ENCODE measurements around the gene ZNF587B.
"Not testable (repeated sequence)": the region's sequence is repeated elsewhere in the genome, so short reads cannot be mapped to it uniquely, and the experiment has no call there.

ZNF587B gene

DNA sequence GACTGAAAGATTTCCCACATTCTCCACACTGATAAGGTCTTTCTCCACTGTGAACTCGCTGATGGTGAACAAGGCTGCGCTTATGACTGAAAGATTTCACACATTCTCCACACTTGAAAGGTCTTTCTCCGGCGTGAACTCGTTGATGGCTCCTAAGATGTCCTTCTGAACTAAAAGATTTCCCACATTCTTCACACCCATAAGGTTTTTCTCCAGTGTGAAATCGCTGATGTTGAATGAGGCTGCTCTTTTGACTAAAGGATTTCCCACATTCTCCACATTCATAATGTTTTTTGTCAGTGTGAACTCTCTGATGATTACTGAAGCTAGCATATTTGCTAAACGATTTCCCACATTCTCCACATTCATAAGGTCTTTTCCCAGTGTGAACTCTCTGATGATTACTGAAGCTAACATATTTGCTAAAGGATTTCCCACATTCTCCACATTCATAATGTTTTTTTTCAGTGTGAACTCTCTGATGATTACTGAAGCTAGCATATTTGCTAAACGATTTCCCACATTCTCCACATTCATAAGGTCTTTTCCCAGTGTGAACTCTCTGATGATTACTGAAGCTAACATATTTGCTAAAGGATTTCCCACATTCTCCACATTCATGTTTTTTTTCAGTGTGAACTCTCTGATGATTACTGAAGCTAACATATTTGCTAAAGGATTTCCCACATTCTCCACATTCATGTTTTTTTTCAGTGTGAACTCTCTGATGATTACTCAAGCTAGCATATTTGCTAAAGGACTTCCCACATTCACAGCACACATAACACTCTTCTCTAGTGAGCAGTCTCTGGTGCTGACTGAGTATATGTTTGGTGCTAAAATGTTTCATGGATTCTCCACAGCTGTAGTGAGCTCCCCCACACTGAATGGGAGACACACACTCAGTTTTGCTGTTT is 44.0 kb downstream of the ZNF587B start:
- not testable (repeated sequence) for DNase-seq

DNA sequence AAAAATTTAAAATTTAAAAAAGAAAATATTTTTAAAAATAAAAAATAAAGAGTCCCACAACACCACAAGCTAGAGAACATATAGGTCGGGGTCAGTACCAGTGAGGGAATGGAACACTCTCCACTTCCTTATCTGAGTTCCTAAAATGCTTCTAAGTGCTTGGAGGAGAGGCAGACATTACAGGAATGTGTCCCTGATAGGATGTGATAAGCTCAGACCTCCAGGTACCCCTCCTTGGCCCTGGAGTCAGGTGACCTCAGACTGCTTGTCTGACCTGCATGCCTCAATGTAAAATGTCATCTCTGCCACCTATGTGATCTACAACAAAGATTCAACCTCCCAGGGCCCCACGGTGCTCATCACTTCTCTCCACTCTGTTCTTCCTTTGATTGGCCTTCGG is 55.9 kb downstream of the ZNF587B start:
- DNase-seq: no peak

GRCh38 chr19:57887195-57887941 is 57.3 kb downstream of the ZNF587B start:
- DNase-seq: no peak

DNA sequence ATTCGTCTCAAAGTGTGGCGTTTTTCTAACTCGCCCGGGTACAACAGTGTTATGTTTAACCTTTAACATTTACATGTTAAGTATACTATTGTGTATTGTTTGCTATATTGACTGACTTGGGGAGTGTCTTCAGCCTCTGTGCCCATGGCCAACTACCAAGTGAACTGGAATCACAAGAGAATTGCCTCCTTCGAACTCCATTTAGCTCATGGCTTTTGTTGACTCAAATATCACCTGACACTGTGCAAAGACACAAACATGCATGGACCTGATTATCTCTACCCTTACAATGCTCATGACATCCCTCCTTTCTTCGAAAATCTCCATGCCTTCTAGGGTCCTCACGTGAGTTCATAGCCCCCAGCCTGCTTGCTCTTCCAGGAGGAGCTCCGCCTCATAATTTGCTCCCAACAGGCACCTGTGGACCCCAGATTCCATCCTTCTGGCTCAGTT is 58.0 kb downstream of the ZNF587B start:
- no peak for DNase-seq

DNA sequence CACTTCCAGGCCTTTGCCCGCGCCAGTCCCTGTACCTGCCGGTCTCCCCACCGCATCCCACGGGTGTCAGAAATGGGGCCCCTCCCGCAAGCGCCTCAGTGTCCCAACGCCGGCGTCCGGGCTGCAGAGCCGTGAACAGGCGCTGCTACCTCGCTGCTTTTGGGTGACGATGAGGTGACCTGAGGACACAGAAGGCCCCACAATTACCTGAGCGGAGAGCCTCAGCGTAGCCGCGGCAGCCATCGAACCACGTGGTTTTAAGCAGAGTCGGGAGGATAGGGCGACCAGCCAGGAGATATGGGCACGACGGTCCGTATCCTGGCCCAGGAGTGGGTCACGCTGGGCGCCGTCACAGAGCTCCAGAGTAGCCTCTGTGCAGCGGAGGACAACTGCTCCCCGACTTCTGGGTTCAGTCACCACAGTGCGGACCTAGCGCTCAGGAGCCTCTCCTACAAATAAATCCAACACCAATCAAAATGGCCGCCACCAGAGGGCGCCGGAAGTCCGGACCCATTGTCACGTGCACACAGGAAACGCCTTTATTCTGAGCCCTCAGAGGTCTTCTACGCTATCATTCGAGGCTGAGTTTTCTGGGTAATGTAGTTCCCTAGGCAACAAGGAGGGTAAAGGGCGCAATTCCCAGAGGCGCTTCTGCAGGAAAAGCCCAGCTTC is 58.6 kb downstream of the ZNF587B start, which contains the start of gene ZNF814:
ZNF814 (minus strand) TSS at position 478 of the 672 bp plus-strand sequence; CDS start at position 243, 235 bp downstream.
- DNase-seq: peak; percentile 80

DNA sequence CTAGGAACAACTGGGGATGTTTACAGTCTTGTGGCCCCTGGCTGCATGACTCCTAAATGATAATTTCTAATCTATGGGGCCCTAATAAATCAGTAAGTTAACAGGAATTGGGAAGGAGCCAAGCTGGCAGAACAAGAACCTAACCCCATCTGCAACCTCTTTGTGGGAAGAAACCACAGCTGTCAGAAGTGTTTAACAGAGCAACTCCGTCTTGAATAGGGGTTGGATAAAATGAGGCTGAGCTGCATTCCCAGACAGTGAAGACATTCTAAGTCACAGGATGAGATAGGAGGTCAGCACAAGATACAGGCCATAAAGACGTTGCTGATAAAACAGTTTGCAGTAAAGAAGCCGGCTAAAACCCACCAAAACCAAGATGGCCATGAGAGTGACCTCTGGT is 60.6 kb downstream of the ZNF587B start:
- not testable (repeated sequence) for DNase-seq

Measured in activated T-cell treated with anti-CD3 and anti-CD28 coated beads, Interleukin-2, amount 50 U/mL, for 1 hour (primary cell).